H1 (cell line): ENCODE data around the gene FANCL. TPM values are rescaled to one million over a fixed set of nuclear protein-coding genes. Genes with fewer than 3 reads are reported as not detected.
"Not testable (repeated sequence)": the region's sequence is repeated elsewhere in the genome, so short reads cannot be mapped to it uniquely, and the experiment has no call there.

ENCODE experiments used
- CTCF ChIA-PET: fragments of 300-600 bp; sonication (Branson Sonifier 250); formaldehyde crosslinking; loops from one replicate; lab custom pipeline; 2021; ENCODE audit not compliant: partially characterized antibody; lab: Charles Lee
- POLR2A ChIA-PET: fragments of 300-600 bp; sonication (Branson Sonifier 250); formaldehyde crosslinking; loops from one replicate; lab custom pipeline; 2021; ENCODE audit warnings: inconsistent platforms; ENCODE audit not compliant: partially characterized antibody; lab: Charles Lee
- DNase-seq, 2 experiments: peaks; one replicate each; pipeline versions ENCODE4 v3.0.0 to v3.0.0-alpha.2; 2010 to 2022; ENCODE audit warnings: low spot score in 2 of 2, low read depth in 1 of 2, mixed read lengths in 1 of 2
- FAIRE-seq: peaks from 2 replicates; lab custom pipeline; 2011; peaks lifted over from hg19 to GRCh38; lab: Jason Lieb, UNC
- H2AFZ ChIP-seq: 2 replicates; pipeline ENCODE4 v1.8.1; 2012; ENCODE audit warnings: low read length, inconsistent platforms
- H2AK5ac ChIP-seq: 2 replicates; pipeline ENCODE4 v1.6.1; 2013; ENCODE audit warnings: low read depth, low read length
- H2BK120ac ChIP-seq: replicated peaks from 2 replicates; pipeline ENCODE3; 2013; ENCODE audit warnings: low read depth, low read length, inconsistent platforms
- H2BK12ac ChIP-seq: 2 replicates; pipeline ENCODE4 v1.6.1; 2013; ENCODE audit warnings: low read depth, low read length
- H2BK15ac ChIP-seq: 2 replicates; pipeline ENCODE4 v1.6.1; 2013; ENCODE audit warnings: low read length
- H2BK20ac ChIP-seq: 2 replicates; pipeline ENCODE4 v1.6.1; 2013; ENCODE audit warnings: low read length
- H2BK5ac ChIP-seq: 2 replicates; pipeline ENCODE4 v1.6.1; 2013; ENCODE audit warnings: low read depth, low read length
- H3K14ac ChIP-seq: 2 replicates; pipeline ENCODE4 v1.6.1; 2013; ENCODE audit warnings: inconsistent platforms; ENCODE audit not compliant: insufficient read length
- H3K18ac ChIP-seq: 2 replicates; pipeline ENCODE4 v1.6.1; 2013; ENCODE audit warnings: low read length; ENCODE audit errors: extremely low read depth
- H3K23ac ChIP-seq: 2 replicates; pipeline ENCODE4 v1.6.1; 2013; ENCODE audit warnings: inconsistent platforms; ENCODE audit not compliant: insufficient read length
- H3K23me2 ChIP-seq: 2 replicates; pipeline ENCODE4 v1.6.1; 2013; ENCODE audit warnings: low read depth, low read length
- H3K27ac ChIP-seq: 2 replicates; pipeline ENCODE4 v1.6.1; 2011; ENCODE audit warnings: low read depth, low read length, inconsistent platforms
- H3K27me3 ChIP-seq, 4 experiments: replicated peaks in 1 of 4; 1 replicate in 1 of 4; 2 replicates in 3 of 4; pipeline versions ENCODE4 v1.6.1 to v1.8.1; 2011 to 2013; ENCODE audit warnings: low read length in 3 of 4, mild to moderate bottlenecking in 3 of 4, inconsistent platforms in 2 of 4, mixed read lengths in 2 of 4, moderate library complexity in 1 of 4; ENCODE audit not compliant: control insufficient read depth in 3 of 4, insufficient read depth in 3 of 4; ENCODE audit errors: extremely low read depth in 1 of 4
- H3K36me3 ChIP-seq, 4 experiments: 2 replicates each; pipeline versions ENCODE4 v1.6.1 to v1.8.1; 2011 to 2013; ENCODE audit warnings: mild to moderate bottlenecking in 4 of 4, low read length in 3 of 4, moderate library complexity in 2 of 4, control low read depth in 1 of 4, inconsistent platforms in 1 of 4; ENCODE audit not compliant: insufficient read depth in 4 of 4, control insufficient read depth in 2 of 4
- H3K4ac ChIP-seq: replicated peaks from 2 replicates; pipeline ENCODE3; 2013; ENCODE audit warnings: low read length, low read depth, mixed read lengths, inconsistent platforms; ENCODE audit not compliant: insufficient read length
- H3K4me1 ChIP-seq, 4 experiments: replicated peaks in 1 of 4; 1 replicate in 1 of 4; 2 replicates in 3 of 4; pipeline versions ENCODE4 v1.6.1 to v1.8.1; 2011 to 2013; ENCODE audit warnings: low read length in 3 of 4, inconsistent platforms in 2 of 4, mixed read lengths in 1 of 4; ENCODE audit not compliant: insufficient read depth in 4 of 4, control insufficient read depth in 3 of 4
- H3K4me2 ChIP-seq, 2 experiments: 2 replicates each; pipeline versions ENCODE4 v1.6.1 to v1.8.1; 2011 to 2013; ENCODE audit warnings: low read depth in 2 of 2, low read length in 2 of 2, control low read depth in 1 of 2, inconsistent platforms in 1 of 2, mild to moderate bottlenecking in 1 of 2; ENCODE audit not compliant: insufficient read depth in 1 of 2
- H3K4me3 ChIP-seq, 4 experiments: fragments of 200-600, 300-600 bp in 1 of 4; sonication (generic), shearing (Covaris generic), sonication (Bioruptor Twin) in 1 of 4; 2 replicates each; pipeline versions ENCODE4 v1.5.1 to v1.8.1; 2011 to 2016; ENCODE audit warnings: low read length in 4 of 4, low read depth in 3 of 4, control low read depth in 2 of 4, inconsistent platforms in 2 of 4, mild to moderate bottlenecking in 2 of 4, mixed read lengths in 1 of 4, moderate library complexity in 1 of 4; ENCODE audit not compliant: insufficient read depth in 2 of 4; ENCODE audit errors: extremely low read depth in 1 of 4
- H3K56ac ChIP-seq: replicated peaks from 2 replicates; pipeline ENCODE3; 2013; ENCODE audit warnings: low read depth, mild to moderate bottlenecking, mixed read lengths, low read length, inconsistent platforms; ENCODE audit not compliant: insufficient read length
- H3K79me1 ChIP-seq: 2 replicates; pipeline ENCODE4 v1.6.1; 2013; ENCODE audit warnings: low read depth, low read length, control low read depth
- H3K79me2 ChIP-seq, 2 experiments: 2 replicates each; pipeline versions ENCODE4 v1.6.1 to v1.8.1; 2012 to 2013; ENCODE audit warnings: low read length in 2 of 2, mild to moderate bottlenecking in 2 of 2, inconsistent platforms in 1 of 2; ENCODE audit not compliant: insufficient read depth in 2 of 2, control insufficient read depth in 1 of 2
- H3K9ac ChIP-seq, 4 experiments: replicated peaks in 1 of 4; 1 replicate in 1 of 4; 2 replicates in 3 of 4; pipeline versions ENCODE4 v1.6.1 to v1.8.1; 2011 to 2013; ENCODE audit warnings: low read depth in 3 of 4, low read length in 3 of 4, control low read depth in 2 of 4, mild to moderate bottlenecking in 2 of 4, moderate library complexity in 2 of 4, inconsistent platforms in 1 of 4; ENCODE audit errors: extremely low read depth in 1 of 4
- H3K9me3 ChIP-seq, 2 experiments: 2 replicates each; pipeline versions ENCODE4 v1.6.1 to v1.8.1; 2012 to 2013; ENCODE audit warnings: mild to moderate bottlenecking in 2 of 2, moderate library complexity in 2 of 2, control low read depth in 1 of 2, inconsistent platforms in 1 of 2, low read depth in 1 of 2, low read length in 1 of 2, mixed read lengths in 1 of 2; ENCODE audit not compliant: insufficient read depth in 2 of 2
- H4K20me1 ChIP-seq, 2 experiments: replicated peaks in 1 of 2; 2 replicates each; pipeline versions ENCODE3 to v1.8.1; 2011 to 2013; ENCODE audit warnings: inconsistent platforms in 2 of 2, low read length in 2 of 2, mild to moderate bottlenecking in 1 of 2; ENCODE audit not compliant: insufficient read depth in 2 of 2, control insufficient read depth in 1 of 2
- H4K5ac ChIP-seq: 2 replicates; pipeline ENCODE4 v1.6.1; 2013; ENCODE audit warnings: low read length, low read depth, mixed read lengths, inconsistent platforms; ENCODE audit not compliant: insufficient read length
- H4K8ac ChIP-seq: 2 replicates; pipeline ENCODE4 v1.8.0; 2013; ENCODE audit warnings: mild to moderate bottlenecking, moderate library complexity, low read length, inconsistent platforms; ENCODE audit not compliant: insufficient read depth; ENCODE audit errors: extremely low read depth
- H4K91ac ChIP-seq: replicated peaks from 2 replicates; pipeline ENCODE3; 2013; ENCODE audit warnings: low read length, mixed read lengths, inconsistent platforms; ENCODE audit not compliant: insufficient read length
- POLR2AphosphoS5 ChIP-seq: IDR thresholded peaks from 2 replicates; pipeline ENCODE4 v1.6.1; 2011; ENCODE audit warnings: low read depth, low read length
- RBBP5 ChIP-seq: IDR thresholded peaks from 2 replicates; pipeline ENCODE4 v1.7.1; 2012; ENCODE audit warnings: low read depth, mild to moderate bottlenecking, inconsistent platforms, low read length, moderate library complexity, borderline replicate concordance
- WGBS, 2 experiments: shearing (Covaris generic) in 1 of 2; methylation state at CpG; one replicate each; pipeline versions ENCODE4 v1.1.6 to v1.1.7; 2013 to 2015; ENCODE audit warnings: low lambda C conversion rate in 2 of 2, mixed read lengths in 2 of 2, inconsistent platforms in 1 of 2, low coverage in 1 of 2, missing lambda C conversion rate in 1 of 2; ENCODE audit not compliant: insufficient replicate concordance in 2 of 2, insufficient coverage in 1 of 2, insufficient read length in 1 of 2; ENCODE audit errors: extremely low coverage in 1 of 2, missing lambda C conversion rate in 1 of 2; 5-methylcytosine and 5-hydroxymethylcytosine counted together
- polyA plus RNA-seq, 7 experiments: library from polyadenylated mRNA; depleted of rRNA in 3 of 7; stranded (reverse) in 5 of 7; unstranded in 2 of 7; fragments of >200 nt in 5 of 7; fragments of 200-250 nt in 2 of 7; gene quantifications; 1 replicate in 5 of 7; 2 replicates in 1 of 7; 4 replicates in 1 of 7; pipeline versions ENCODE4 v1.2.1 to v1.2.3, GENCODE V29; 2011 to 2013; ENCODE audit warnings: missing spikeins in 2 of 7, mixed read lengths in 2 of 7
- total RNA-seq: library from RNA; stranded (reverse); fragmentation: NEBNext Ultra II Directional; extraction: Animal tissue kit (Norgen Biotek cat#: 25700); gene quantifications from 2 replicates; pipeline ENCODE4 v1.2.1, GENCODE V29; 2021

FANCL gene
- total and polyA plus RNA-seq, 2 of the 8 experiments (the other 6 are each of a cell fraction or from before 2014, with no cell fraction given): 38.7 to 55.9 TPM

DNA sequence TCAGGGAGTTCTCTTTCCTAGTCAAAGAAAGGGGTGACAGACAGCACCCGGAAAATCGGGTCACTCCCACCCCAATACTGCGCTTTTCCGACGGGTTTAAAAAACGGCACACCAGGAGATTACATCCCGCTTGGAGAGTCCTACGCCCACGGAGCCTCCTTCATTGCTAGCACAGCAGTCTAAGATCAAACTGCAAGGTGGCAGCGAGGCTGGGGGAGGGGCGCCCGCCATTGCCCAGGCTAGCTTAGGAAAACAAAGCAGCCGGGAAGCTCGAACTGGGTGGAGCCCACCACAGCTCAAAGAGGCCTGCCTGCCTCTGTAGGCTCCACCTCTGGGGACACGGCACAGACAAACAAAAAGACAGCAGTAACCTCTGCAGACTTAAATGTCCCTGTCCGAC, 69.3 kb downstream of the FANCL start:
- H3K23me2 ChIP-seq, H4K8ac ChIP-seq, FAIRE-seq, H3K56ac ChIP-seq, H3K27me3 ChIP-seq, H3K36me3 ChIP-seq, H3K23ac ChIP-seq, H3K14ac ChIP-seq, POLR2A ChIA-PET, H3K4me1 ChIP-seq, H2BK12ac ChIP-seq, H2AK5ac ChIP-seq, H4K5ac ChIP-seq, H3K4ac ChIP-seq, H4K20me1 ChIP-seq, H2BK15ac ChIP-seq, H3K4me3 ChIP-seq, H3K9ac ChIP-seq, H4K91ac ChIP-seq, H3K79me2 ChIP-seq, H2AFZ ChIP-seq: not testable (repeated sequence)
- Histone ChIP-seq H3K4me2 (peak overlapping the region; percentile 21 to 39; a peak in 1 of 4 replicates), H3K18ac (0 out of 2 replicates have a peak overlapping the region, but pooled peaks have one; percentile 36)
- CTCF ChIA-PET: interaction anchor here (1.4 to 1.6 kb wide), 2 partner anchors 11 to 13 kb away, joined by 5 read pairs; no protein-coding TSS in a partner anchor
- TF ChIP-seq RBBP5 (0 out of 2 replicates have a peak, but pooled peaks have one; percentile 46), POLR2AphosphoS5 (0 out of 2 replicates have a peak, but pooled peaks have one; percentile 8)
- TF ChIP-seq, all 59 proteins: peak for 2; not testable (repeated sequence) for 57
- H3K27ac ChIP-seq, H2BK20ac ChIP-seq, H3K9me3 ChIP-seq, H3K79me1 ChIP-seq, H2BK120ac ChIP-seq, H2BK5ac ChIP-seq: not testable (repeated sequence)
- 78% methylated on average over 16 of the region's 16 CpGs; no CpG with 5 or more reads in 1 of the 2 experiments for WGBS, 2 experiments
- DNase-seq: peak in 1 of 2 experiments; percentile 60
